CD4-positive, alpha-beta T cell treated with Interleukin-17A for 4 hours (primary cell): ENCODE measurements around the gene NACA.
A peak's percentile ranks its signal among the peaks of the same experiment; 100 is the strongest.
"Not testable (repeated sequence)": the region's sequence is repeated elsewhere in the genome, so short reads cannot be mapped to it uniquely, and the experiment has no call there.

Experiments
- DNase-seq: peaks from one replicate; pipeline ENCODE4 v3.0.0-alpha.2; 2020; ENCODE audit warnings: mixed read lengths

NACA gene

GRCh38 chr12:56724972-56725722 is at the start of gene NACA:
Gene NACA, minus strand, starts transcription at chr12:56725299. Its CDS starts 778 bp downstream, at chr12:56724521.
- DNase-seq: peak; percentile 98

DNA sequence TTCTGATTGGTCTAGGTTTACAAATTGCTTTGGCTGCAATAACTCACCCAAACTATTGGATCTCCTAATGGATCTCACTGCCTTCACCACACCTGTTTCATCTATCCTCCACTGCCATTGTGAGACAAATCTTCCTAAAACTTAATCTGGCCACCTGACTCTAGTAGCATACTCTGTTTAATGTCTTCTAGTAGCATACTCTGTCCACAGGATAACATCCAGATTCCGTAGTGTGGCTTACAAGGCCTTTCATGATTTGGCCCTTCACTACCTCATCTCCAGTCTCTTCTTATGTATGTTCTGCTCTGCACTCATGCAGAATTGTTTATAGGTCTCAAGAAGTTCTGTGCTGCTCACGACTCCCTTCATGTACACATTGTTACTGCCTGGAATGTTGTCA is 48.0 kb upstream of the NACA start:
- DNase-seq: no peak

DNA sequence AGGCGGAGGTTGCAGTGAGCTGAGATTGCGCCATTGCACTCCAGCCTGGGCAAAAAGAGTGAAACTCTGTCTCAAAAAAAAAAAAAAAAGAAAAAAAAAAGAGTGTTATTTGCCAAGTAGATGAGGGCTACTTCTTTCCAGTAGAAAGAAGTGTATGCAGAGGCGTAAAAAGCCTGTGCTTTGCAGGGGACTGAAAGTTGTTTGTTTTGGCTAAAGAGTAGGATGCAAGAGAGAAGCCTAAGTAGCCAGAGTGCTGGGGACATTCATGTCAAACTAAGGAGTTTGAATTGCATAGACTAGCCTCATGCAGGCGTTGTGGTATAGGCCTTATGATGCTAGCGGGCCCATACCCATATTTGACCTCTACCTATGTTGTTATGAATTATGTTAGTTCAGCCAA is 47.5 kb upstream of the NACA start:
- DNase-seq: no peak

DNA sequence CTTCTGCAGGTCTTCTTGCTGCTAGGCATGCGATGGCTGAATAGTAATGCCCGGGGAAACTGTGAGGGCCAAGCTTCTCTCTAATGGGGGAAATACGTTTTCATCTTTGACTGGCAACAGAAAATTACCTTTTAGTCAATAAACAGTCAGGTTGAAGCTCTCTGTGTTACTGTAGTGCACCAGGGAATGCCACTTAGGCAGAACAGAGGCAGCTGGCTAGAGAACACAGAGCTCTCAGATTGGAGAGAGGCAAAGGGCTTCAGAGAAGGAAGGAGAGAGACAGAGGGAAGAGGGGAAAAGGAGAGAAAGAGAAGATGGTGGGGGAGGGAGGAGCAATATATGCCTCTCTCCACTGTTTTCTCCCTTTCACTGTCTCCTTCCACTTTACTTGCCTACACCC is 44.8 kb upstream of the NACA start:
- no peak for DNase-seq

DNA sequence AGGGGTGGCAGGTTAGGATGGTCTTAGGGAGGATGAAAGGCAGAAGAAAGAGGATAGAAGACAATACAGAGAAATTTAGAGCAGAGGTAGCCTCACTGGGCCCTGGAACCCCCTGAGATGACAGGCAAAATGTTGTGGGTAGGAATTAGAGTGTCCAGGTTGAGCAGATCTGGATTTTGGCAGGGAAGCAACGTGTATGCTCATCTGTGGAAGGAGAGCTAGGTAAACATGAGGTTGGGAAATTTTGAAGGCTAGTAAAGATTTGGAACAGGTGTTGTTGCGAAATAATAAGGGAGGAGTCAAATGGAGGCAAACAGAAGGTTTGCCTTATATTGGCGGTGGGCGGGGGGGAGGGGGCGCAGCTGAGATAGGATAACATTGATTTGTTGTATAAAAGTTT is 43.3 kb upstream of the NACA start:
- no peak for DNase-seq

GRCh38 chr12:56766535-56766934 is 41.4 kb upstream of the NACA start:
- no peak for DNase-seq

- DNase-seq: no peak
Observed at GRCh38 chr12:56763753-56764657, 38.9 kb upstream of the NACA start.

DNA sequence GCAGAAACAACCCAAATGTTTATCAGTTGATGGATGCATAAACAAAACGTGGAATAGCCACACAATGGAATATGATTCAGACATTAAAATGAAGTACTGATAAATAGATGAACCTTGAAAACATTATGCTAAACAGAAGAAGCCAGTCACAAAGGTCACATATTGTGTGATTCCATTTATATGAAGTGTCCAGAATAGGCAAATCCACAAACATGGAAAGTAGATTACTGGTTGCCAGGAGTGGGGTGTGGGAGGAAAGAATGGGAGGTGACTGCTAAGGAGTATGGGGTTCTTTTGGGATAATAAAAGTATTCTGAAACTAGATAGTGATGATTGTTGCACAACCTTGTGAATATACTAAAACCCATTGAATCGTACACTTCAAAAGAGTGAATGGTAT is 36.7 kb upstream of the NACA start:
- no peak for DNase-seq

- no peak for DNase-seq
Observed at GRCh38 chr12:56760460-56760859, 35.4 kb upstream of the NACA start.

- no peak for DNase-seq
Observed at GRCh38 chr12:56759263-56759908, 34.3 kb upstream of the NACA start.

DNA sequence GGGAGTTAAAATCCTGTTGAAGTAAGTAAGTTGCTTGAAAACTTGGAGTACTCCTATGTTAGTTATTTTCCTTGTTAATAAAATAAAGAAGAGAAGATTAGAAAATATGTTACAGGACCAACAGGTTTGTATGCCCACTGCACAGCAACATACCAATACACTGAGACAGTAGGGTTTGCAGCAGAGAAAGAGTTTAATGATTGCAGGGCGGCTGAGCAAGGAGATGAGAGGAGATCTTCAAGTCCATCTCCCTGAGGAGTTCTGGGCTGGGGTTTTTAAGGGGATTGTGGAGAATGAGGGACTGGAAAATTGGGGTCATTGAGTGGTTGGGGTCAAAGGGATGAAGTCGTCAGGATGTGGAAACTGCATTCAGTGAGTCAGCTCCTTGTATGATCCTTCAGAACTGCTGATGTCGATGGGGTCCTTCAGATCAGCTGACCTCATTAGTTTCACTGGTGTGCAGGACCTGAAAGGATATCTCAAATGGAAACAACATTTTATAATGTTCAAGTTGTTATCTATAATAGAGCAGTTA is 33.7 kb upstream of the NACA start:
- no peak for DNase-seq

DNA sequence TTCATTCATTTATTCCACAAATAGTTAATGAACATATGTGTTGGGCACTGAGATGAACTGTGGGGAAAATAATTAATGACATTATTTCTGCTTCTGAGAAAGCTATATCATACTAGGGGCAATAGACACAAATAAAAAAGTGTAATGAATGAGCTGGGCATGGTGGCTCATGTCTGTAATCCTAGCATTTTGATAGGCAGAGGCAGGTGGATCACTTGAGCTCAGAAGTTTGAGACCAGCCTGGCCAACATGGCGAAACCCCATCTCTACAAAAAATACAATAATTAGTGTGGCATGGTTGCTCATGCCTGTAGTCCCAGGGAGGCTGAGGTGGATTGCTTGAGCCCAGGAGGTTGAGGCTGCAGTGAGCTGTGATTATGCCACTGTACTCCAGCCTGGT is 32.9 kb upstream of the NACA start:
- not testable (repeated sequence) for DNase-seq

- DNase-seq: no peak
Observed at GRCh38 chr12:56753566-56753965, 28.5 kb upstream of the NACA start.

DNA sequence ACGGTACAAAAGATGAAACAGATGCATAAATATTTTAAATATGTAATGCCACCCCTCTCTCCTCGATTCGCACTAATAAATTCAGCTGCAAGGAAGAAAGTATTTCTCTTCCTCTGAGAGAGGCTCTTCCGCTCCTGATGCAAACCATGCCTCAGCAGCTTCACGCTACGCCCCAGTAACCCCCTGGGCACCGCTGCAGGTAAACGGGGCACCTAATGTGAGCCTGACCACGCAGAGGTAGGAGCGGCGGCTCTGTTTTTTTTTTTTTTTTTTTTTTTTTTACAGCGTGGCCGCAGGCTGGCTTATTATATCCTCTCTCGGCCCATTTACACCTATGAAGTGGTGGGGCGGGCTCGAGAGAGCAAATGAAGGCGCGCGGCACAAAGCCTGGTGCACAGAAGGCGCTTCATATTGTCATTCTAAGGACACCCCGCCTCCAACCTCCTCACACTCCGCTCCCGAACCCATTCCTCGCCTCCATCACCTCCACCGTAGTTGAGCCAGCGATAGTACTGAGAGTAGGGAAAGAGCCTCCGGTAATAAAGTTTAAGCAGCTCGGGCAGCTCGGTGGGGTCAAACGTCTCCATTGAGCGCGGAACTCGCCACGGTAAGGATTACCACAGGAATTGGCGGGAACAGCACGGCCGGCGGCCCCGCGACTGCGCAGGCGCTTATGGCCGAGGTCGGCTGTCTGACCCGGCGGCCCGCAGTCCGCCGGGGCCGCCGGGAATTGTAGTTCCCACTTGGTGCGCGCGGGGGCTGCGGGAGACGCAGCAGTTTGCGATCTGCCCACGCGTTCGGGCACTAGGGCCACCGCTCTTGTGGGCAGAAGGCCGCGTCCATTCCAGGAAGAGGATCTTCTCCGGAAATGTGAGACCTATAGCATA is 26.9 kb upstream of the NACA start, which contains the start of gene PRIM1:
PRIM1 (minus strand) TSS at position 612 of the 887 bp plus-strand sequence; CDS start at position 587, 25 bp downstream.
- peak; percentile 86 for DNase-seq

DNA sequence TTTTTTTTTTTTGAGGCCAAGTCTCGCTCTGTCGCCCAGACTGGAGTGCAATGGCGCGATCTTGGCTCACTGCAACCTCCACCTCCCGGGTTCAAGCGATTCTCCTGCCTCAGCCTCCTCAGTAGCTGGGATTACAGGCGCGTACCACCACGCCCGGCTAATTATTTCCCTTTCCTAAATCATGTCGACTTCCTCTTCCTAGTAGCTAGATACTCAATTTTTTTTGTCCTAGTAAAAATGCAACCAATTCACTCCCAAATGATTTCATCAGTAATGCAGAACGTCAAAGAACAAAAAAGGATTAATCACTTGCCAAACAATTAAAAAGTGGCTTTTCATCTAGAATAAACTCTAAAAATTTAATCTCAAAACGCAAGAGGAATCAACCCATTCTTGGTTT is 25.5 kb upstream of the NACA start:
- not testable (repeated sequence) for DNase-seq

GRCh38 chr12:56749853-56750252 is 24.8 kb upstream of the NACA start:
- DNase-seq: no peak

- DNase-seq: no peak
Observed at GRCh38 chr12:56749359-56749758, 24.3 kb upstream of the NACA start.

GRCh38 chr12:56728139-56728861 is 3.2 kb upstream of the NACA start:
- no peak for DNase-seq

DNA sequence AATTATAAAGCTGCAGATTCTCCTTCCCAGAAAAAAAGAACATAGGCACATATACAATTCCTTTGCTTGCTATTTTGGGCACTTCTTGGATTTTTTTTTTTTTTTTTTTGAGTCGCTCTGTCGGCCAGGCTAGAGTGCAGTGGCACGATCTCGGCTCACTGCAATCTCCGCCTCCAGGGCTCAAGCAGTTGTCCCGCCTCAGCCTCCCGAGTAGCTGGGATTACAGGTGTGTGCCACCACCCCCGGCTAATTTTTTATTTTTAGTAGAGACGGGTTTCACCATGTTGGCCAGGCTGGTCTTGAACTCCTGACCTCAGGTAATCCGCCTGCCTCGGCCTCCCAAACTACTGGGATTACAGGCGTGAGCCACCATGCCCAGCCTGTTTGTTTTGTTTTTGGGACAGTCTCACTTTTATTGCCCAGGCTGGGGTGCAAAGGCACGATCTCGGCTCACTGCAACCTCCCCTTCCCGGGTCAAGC is 1.1 kb upstream of the NACA start:
- DNase-seq: not testable (repeated sequence)

GRCh38 chr12:56725723-56726102 is 614 bp upstream of the NACA start:
- DNase-seq: no peak

GRCh38 chr12:56724701-56724971 is 463 bp downstream of the NACA start:
- DNase-seq: no peak
